ENCODE measurements around the gene PRRX2.

DNA sequence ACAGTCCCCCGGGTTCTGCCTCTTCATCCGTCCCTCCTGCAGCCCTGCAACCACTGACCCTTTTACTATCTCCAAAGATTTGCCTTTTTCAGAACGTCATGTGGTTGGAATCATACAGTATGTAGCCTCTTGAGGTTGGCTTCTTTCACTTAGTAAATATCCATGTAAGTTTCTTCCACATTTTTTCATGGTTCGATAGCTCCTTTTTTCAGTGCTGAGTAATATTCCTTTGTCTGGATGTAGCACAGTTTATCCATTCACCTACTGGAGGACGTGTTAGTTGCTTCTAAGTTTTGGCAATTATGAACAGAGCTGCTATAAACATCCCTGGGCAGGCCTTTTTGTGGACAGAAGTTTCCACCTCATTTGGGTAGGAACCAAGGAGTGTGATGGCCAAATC is 27.1 kb downstream of the PRRX2 start:
- TF ChIP-seq ARNT (IDR thresholded peaks at IDR 0.05) (no peak), BHLHE40 (IDR thresholded peaks at IDR 0.05; ENCODE audit: borderline replicate concordance) (no peak), FOXK2 (IDR thresholded peaks at IDR 0.05) (no peak), CTBP1 (IDR thresholded peaks at IDR 0.05; ENCODE audit: borderline replicate concordance) (no peak)
